H9 (cell line): ENCODE data around the gene BARHL2. TPM values are rescaled to one million over a fixed set of nuclear protein-coding genes. Genes with fewer than 3 reads are reported as not detected.

ENCODE experiments used
- DNase-seq: peaks from one replicate; pipeline ENCODE4 v3.0.0-alpha.2; 2017
- H2AFZ ChIP-seq: one replicate; pipeline ENCODE4 v1.6.1; 2013; ENCODE audit warnings: mild to moderate bottlenecking, low read length, control low read depth, moderate library complexity
- H2AK5ac ChIP-seq: 2 replicates; pipeline ENCODE4 v1.6.1; 2013; ENCODE audit warnings: low read length, control low read depth, mixed read lengths; ENCODE audit not compliant: insufficient read length
- H2BK120ac ChIP-seq: one replicate; pipeline ENCODE4 v1.6.1; 2013; ENCODE audit warnings: low read depth, mild to moderate bottlenecking, low read length, control low read depth, inconsistent platforms; ENCODE audit not compliant: poor library complexity, severe bottlenecking
- H2BK12ac ChIP-seq: 2 replicates; pipeline ENCODE4 v1.6.1; 2013; ENCODE audit warnings: low read length, control low read depth, mixed read lengths, low read depth; ENCODE audit not compliant: insufficient read length
- H2BK15ac ChIP-seq: 2 replicates; pipeline ENCODE4 v1.6.1; 2013; ENCODE audit warnings: low read depth, low read length, control low read depth
- H2BK20ac ChIP-seq: one replicate; pipeline ENCODE4 v1.6.1; 2013; ENCODE audit warnings: low read depth, mild to moderate bottlenecking, low read length, control low read depth, inconsistent platforms; ENCODE audit not compliant: poor library complexity, severe bottlenecking
- H2BK5ac ChIP-seq: 2 replicates; pipeline ENCODE4 v1.6.1; 2013; ENCODE audit warnings: low read length, control low read depth, mixed read lengths; ENCODE audit not compliant: insufficient read length
- H3K14ac ChIP-seq: 2 replicates; pipeline ENCODE4 v1.6.1; 2013; ENCODE audit warnings: low read length, control low read depth; ENCODE audit not compliant: insufficient read depth
- H3K18ac ChIP-seq: 2 replicates; pipeline ENCODE4 v1.6.1; 2013; ENCODE audit warnings: low read depth, mild to moderate bottlenecking, mixed read lengths, low read length, control low read depth; ENCODE audit not compliant: insufficient read length
- H3K23ac ChIP-seq: 2 replicates; pipeline ENCODE4 v1.6.1; 2013; ENCODE audit warnings: low read length, control low read depth, mixed read lengths, low read depth; ENCODE audit not compliant: insufficient read length
- H3K23me2 ChIP-seq: 2 replicates; pipeline ENCODE4 v1.6.1; 2013; ENCODE audit warnings: low read depth, mild to moderate bottlenecking, mixed read lengths, low read length, control low read depth; ENCODE audit not compliant: insufficient read length, poor library complexity, severe bottlenecking
- H3K27ac ChIP-seq: 2 replicates; pipeline ENCODE4 v1.5.1; 2013; ENCODE audit warnings: low read length, control low read depth, mixed read lengths, low read depth; ENCODE audit not compliant: insufficient read length
- H3K27me3 ChIP-seq: 2 replicates; pipeline ENCODE4 v1.6.1; 2013; ENCODE audit warnings: low read length, control low read depth, inconsistent platforms; ENCODE audit not compliant: insufficient read depth
- H3K4ac ChIP-seq: 2 replicates; pipeline ENCODE4 v1.6.1; 2013; ENCODE audit warnings: low read depth, mild to moderate bottlenecking, control low read depth, inconsistent platforms, low read length, moderate library complexity
- H3K4me1 ChIP-seq: 2 replicates; pipeline ENCODE4 v1.6.1; 2013; ENCODE audit warnings: low read length, control low read depth, inconsistent platforms; ENCODE audit not compliant: insufficient read depth
- H3K4me2 ChIP-seq: 2 replicates; pipeline ENCODE4 v1.6.1; 2013; ENCODE audit warnings: low read length, control low read depth, mixed read lengths; ENCODE audit not compliant: insufficient read length, insufficient read depth
- H3K56ac ChIP-seq: 2 replicates; pipeline ENCODE4 v1.6.1; 2013; ENCODE audit warnings: low read depth, mild to moderate bottlenecking, mixed read lengths, low read length, control low read depth; ENCODE audit not compliant: insufficient read length
- H3K79me1 ChIP-seq: 2 replicates; pipeline ENCODE4 v1.6.1; 2013; ENCODE audit warnings: low read depth, mild to moderate bottlenecking, moderate library complexity, low read length, control low read depth, inconsistent platforms; ENCODE audit not compliant: insufficient read depth, poor library complexity, severe bottlenecking
- H3K79me2 ChIP-seq: 2 replicates; pipeline ENCODE4 v1.6.1; 2013; ENCODE audit warnings: low read length, control low read depth, inconsistent platforms; ENCODE audit not compliant: insufficient read depth
- H3K9ac ChIP-seq: 2 replicates; pipeline ENCODE4 v1.6.1; 2013; ENCODE audit warnings: low read length, control low read depth, mixed read lengths; ENCODE audit not compliant: insufficient read length; ENCODE audit errors: extremely low read depth
- H3K9me3 ChIP-seq: one replicate; pipeline ENCODE4 v1.6.1; 2013; ENCODE audit warnings: low read depth, low read length, inconsistent platforms; ENCODE audit not compliant: control insufficient read depth
- H3T11ph ChIP-seq: one replicate; pipeline ENCODE4 v1.6.1; 2013; ENCODE audit warnings: mild to moderate bottlenecking, low read length, control low read depth, inconsistent platforms
- H4K20me1 ChIP-seq: one replicate; pipeline ENCODE4 v1.6.1; 2013; ENCODE audit not compliant: control insufficient read depth, insufficient read length, insufficient read depth
- H4K5ac ChIP-seq: 2 replicates; pipeline ENCODE4 v1.6.1; 2013; ENCODE audit warnings: low read depth, mild to moderate bottlenecking, mixed read lengths, low read length, control low read depth; ENCODE audit not compliant: insufficient read length
- H4K8ac ChIP-seq: replicated peaks from 2 replicates; pipeline ENCODE4 v1.6.1; 2013; ENCODE audit warnings: low read length, control low read depth, mixed read lengths, low read depth; ENCODE audit not compliant: insufficient read length
- H4K91ac ChIP-seq: 2 replicates; pipeline ENCODE4 v1.6.1; 2013; ENCODE audit warnings: low read depth, mild to moderate bottlenecking, moderate library complexity, mixed read lengths, low read length, control low read depth; ENCODE audit not compliant: insufficient read length
- H3K27ac Mint-ChIP-seq, 3 experiments: 2 replicates in 2 of 3; 3 replicates in 1 of 3; pipeline ENCODE4 v1.8.0; 2020 to 2021; ENCODE audit warnings: mixed read lengths in 3 of 3, mild to moderate bottlenecking in 1 of 3, moderate library complexity in 1 of 3
- H3K27me3 Mint-ChIP-seq: 2 replicates; pipeline ENCODE4 v1.8.0; 2021; ENCODE audit warnings: low read depth, mild to moderate bottlenecking, moderate library complexity, mixed read lengths
- H3K36me3 Mint-ChIP-seq, 3 experiments: 2 replicates in 2 of 3; 3 replicates in 1 of 3; pipeline ENCODE4 v1.8.0; 2020 to 2021; ENCODE audit warnings: low read depth in 3 of 3, mixed read lengths in 3 of 3; ENCODE audit not compliant: insufficient read depth in 1 of 3
- H3K4me1 Mint-ChIP-seq, 2 experiments: 2 replicates each; pipeline ENCODE4 v1.8.0; 2020; ENCODE audit warnings: mixed read lengths in 2 of 2
- H3K4me3 Mint-ChIP-seq, 2 experiments: 2 replicates in 1 of 2; 3 replicates in 1 of 2; pipeline ENCODE4 v1.8.0; 2020 to 2021; ENCODE audit warnings: mild to moderate bottlenecking in 2 of 2, mixed read lengths in 2 of 2, moderate library complexity in 1 of 2
- H3K9me3 Mint-ChIP-seq, 2 experiments: 2 replicates in 1 of 2; 3 replicates in 1 of 2; pipeline ENCODE4 v1.8.0; 2020; ENCODE audit warnings: mild to moderate bottlenecking in 2 of 2, mixed read lengths in 2 of 2, moderate library complexity in 1 of 2
- CTCF ChIP-seq: fragments of 200-600 bp; sonication (generic); conservative IDR thresholded peaks from 3 replicates; pipeline ENCODE4 v1.8.0; 2021; ENCODE audit warnings: antibody characterized with exemption, mild to moderate bottlenecking
- WGBS: extraction: QIAGEN DNeasy Blood & Tissue Kit; methylation state at CpG from one replicate; pipeline ENCODE4 v1.1.7; 2013; ENCODE audit warnings: missing lambda C conversion rate, low lambda C conversion rate, mixed read lengths; ENCODE audit not compliant: insufficient read length; ENCODE audit errors: extremely low coverage; 5-methylcytosine and 5-hydroxymethylcytosine counted together
- total RNA-seq: library from RNA; stranded (reverse); gene quantifications from 2 replicates; pipeline ENCODE4 v1.2.1, GENCODE V29; 2021

BARHL2 gene
- total RNA-seq, 1 experiment from 2014 or later: not detected

- no peak overlapping the region for H3K18ac ChIP-seq
- H4K8ac ChIP-seq: no peak overlapping the region
- H4K20me1 ChIP-seq: no peaks in the 10 kb centered on the region
- H2AFZ ChIP-seq: no peak overlapping the region
- H3K9me3 Mint-ChIP-seq: peaks cover 11 to 14% of the 10 kb centered on the region in 2 experiments; a peak in 3 of 5 replicates
- H3K27ac ChIP-seq: no peak overlapping the region
- H3K4me3 Mint-ChIP-seq: peak overlapping the region; percentile 65 to 87
- H2AK5ac ChIP-seq: no peak overlapping the region
- H3K79me2 ChIP-seq: no peaks in the 10 kb centered on the region
- no peak overlapping the region for H3K4ac ChIP-seq
- H3K9ac ChIP-seq: no peak overlapping the region
- peaks cover 98% of the 10 kb centered on the region for H3K27me3 Mint-ChIP-seq
- H2BK5ac ChIP-seq: no peak overlapping the region
- no peak overlapping the region for H2BK20ac ChIP-seq
- peak overlapping the region; percentile 58 for H3K4me2 ChIP-seq
- no peak overlapping the region for H3K23ac ChIP-seq
- no peak overlapping the region for H2BK15ac ChIP-seq
- H3K9me3 ChIP-seq: no peaks in the 10 kb centered on the region
- H3T11ph ChIP-seq: no peak overlapping the region
- H3K4me1 ChIP-seq: no peaks in the 10 kb centered on the region; the same call in 1 of the 2 replicates
- H3K27me3 ChIP-seq: peaks cover 84% of the 10 kb centered on the region
- no peak overlapping the region for H4K91ac ChIP-seq
- peak; percentile 44 for DNase-seq
- peaks cover 26 to 55% of the 10 kb centered on the region in 2 experiments for H3K4me1 Mint-ChIP-seq
- no peak overlapping the region for H4K5ac ChIP-seq
- H2BK120ac ChIP-seq: no peak overlapping the region
- no peak overlapping the region for H3K56ac ChIP-seq
- no peak for TF ChIP-seq CTCF
- peaks cover 6% of the 10 kb centered on the region for H3K23me2 ChIP-seq
- no CpG with 5 or more reads among the region's 66 CpGs for WGBS
- no peaks in the 10 kb centered on the region; a peak in 1 of 7 replicates for H3K36me3 Mint-ChIP-seq
- H3K27ac Mint-ChIP-seq: no peak overlapping the region
- H3K14ac ChIP-seq: no peak overlapping the region
- H3K79me1 ChIP-seq: no peaks in the 10 kb centered on the region
- H2BK12ac ChIP-seq: no peak overlapping the region
These were observed 1.6 kb upstream of the BARHL2 start for GRCh38 chr1:90718411-90719329.
